ENCODE data around the gene LPIN3. TPM values are rescaled to one million over a fixed set of nuclear protein-coding genes. Genes with fewer than 3 reads are reported as not detected.

The LPIN3 gene
- total RNA-seq, 1 experiment from 2014 or later = 18.5 TPM

DNA sequence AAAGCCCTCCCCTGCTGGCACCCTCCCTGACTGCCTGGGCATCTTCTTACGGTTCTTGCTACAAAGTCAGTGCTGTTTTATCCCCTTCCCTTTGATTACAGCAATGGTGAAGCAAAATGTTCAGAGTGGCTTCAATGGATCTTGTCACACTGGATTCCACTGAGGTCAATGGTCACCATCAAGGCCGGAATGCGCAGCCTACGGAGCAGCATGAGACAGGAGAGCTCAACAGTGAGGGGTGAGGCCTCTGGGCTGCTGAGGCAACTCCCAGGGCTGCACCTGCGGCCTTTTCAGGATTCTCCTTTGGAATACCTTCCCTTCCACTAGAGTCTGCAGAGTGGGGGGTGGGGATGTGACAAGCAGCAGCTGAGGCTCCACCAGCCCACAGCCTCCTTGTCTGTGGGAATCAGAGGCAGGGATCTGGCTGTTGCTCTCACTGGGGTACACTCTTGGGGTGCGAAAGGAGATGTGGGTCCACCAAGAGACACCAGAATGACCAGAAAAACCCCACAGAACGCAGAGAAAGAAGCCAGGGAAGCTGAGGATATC, 66.3 kb downstream of the LPIN3 start:
- no peaks in the 10 kb centered on the region for H3K9me2 ChIP-seq (ENCODE audit: insufficient read depth)
- ChIA-PET POLR2A (no interaction called here), CTCF (no interaction called here), RAD21 (ENCODE audit: low non-redundant PET in 1 of 2, low total read pairs in 2 of 2, uncharacterized antibody in 2 of 2, unreplicated experiment in 2 of 2) (no interaction called here)
- ATAC-seq (no peak), DNase-seq (ENCODE audit: low read depth, low spot score) (no peak)
- no peaks in the 10 kb centered on the region for H3K9me3 ChIP-seq (ENCODE audit: control insufficient read depth in 1 of 2, insufficient read depth in 1 of 2, low read depth in 1 of 2, low read length in 2 of 2)
- H3K79me2 ChIP-seq (ENCODE audit: insufficient read depth, low read length) = no peaks in the 10 kb centered on the region
- TF ChIP-seq ZBTB33 (IDR thresholded peaks at IDR 0.05; ENCODE audit: extremely low read depth, insufficient replicate concordance, low read length) (no peak), CBX3 (IDR thresholded peaks at IDR 0.05; ENCODE audit: low read depth) (no peak), MAX (IDR thresholded peaks at IDR 0.05) (no peak), POLR2A (IDR thresholded peaks at IDR 0.05; ENCODE audit: borderline replicate concordance, extremely low read depth, insufficient read depth, insufficient read length) (no peak), FOSL1 (IDR thresholded peaks at IDR 0.05; ENCODE audit: low read depth) (no peak), POLR2AphosphoS5 (IDR thresholded peaks at IDR 0.05; ENCODE audit: low read depth, low read length) (no peak), SRF (IDR thresholded peaks at IDR 0.05; ENCODE audit: low read depth) (no peak), EGR1 (IDR thresholded peaks at IDR 0.05; ENCODE audit: low read depth) (no peak)
- intact Hi-C loops (cut with micrococcal nuclease) = no loop called here
- H3K27ac ChIP-seq (ENCODE audit: low read depth, low read length) = no peak overlapping the region
- H3K4me3 ChIP-seq (replicated peaks in 1 of 2; ENCODE audit: low read depth in 1 of 2, low read length in 2 of 2) = no peak overlapping the region
- no peaks in the 10 kb centered on the region for H4K20me1 ChIP-seq (ENCODE audit: insufficient read depth)
- H3K4me1 ChIP-seq (ENCODE audit: control insufficient read depth in 1 of 2, insufficient read depth in 2 of 2, low read length in 2 of 2) = no peaks in the 10 kb centered on the region
- peaks cover 0 to 6% of the 10 kb centered on the region in 2 experiments; a peak in 2 of 4 replicates for H3K36me3 ChIP-seq (ENCODE audit: control insufficient read depth in 1 of 2, insufficient read depth in 2 of 2, low read length in 2 of 2)
- no peak overlapping the region for H3K4me2 ChIP-seq (ENCODE audit: low read length)
- H2AFZ ChIP-seq (ENCODE audit: low read depth, low read length, poor library complexity, severe bottlenecking) = no peak overlapping the region
- H3K27me3 ChIP-seq (ENCODE audit: insufficient read depth, low read length) = no peaks in the 10 kb centered on the region
- no TSS peak for BruUV-seq (replicated peaks)
- H3K9ac ChIP-seq (ENCODE audit: low read length) = no peak overlapping the region

- H3K4me3 ChIP-seq (replicated peaks in 1 of 2; ENCODE audit: low read depth in 1 of 2, low read length in 2 of 2) = no peak overlapping the region
- H3K27me3 ChIP-seq (ENCODE audit: insufficient read depth, low read length) = no peaks in the 10 kb centered on the region
- TF ChIP-seq MAX (IDR thresholded peaks at IDR 0.05) (no peak), FOSL1 (IDR thresholded peaks at IDR 0.05; ENCODE audit: low read depth) (no peak), YY1 (IDR thresholded peaks at IDR 0.05; ENCODE audit: extremely low read depth, insufficient replicate concordance, low read depth, low read length) (no peak), ZBTB33 (IDR thresholded peaks at IDR 0.05; ENCODE audit: extremely low read depth, insufficient replicate concordance, low read length) (no peak), TCF7L2 (IDR thresholded peaks at IDR 0.05; ENCODE audit: borderline replicate concordance, extremely low read depth, insufficient read depth, insufficient read length) (no peak), EZH2phosphoT487 (IDR thresholded peaks at IDR 0.05; ENCODE audit: borderline replicate concordance) (no peak)
- no peaks in the 10 kb centered on the region for H3K4me1 ChIP-seq (ENCODE audit: control insufficient read depth in 1 of 2, insufficient read depth in 2 of 2, low read length in 2 of 2)
- intact Hi-C loops (cut with micrococcal nuclease) = no loop called here
- H3K9ac ChIP-seq (ENCODE audit: low read length) = no peak overlapping the region
- H3K79me2 ChIP-seq (ENCODE audit: insufficient read depth, low read length) = no peaks in the 10 kb centered on the region
- DNase-seq (ENCODE audit: low read depth, low spot score) (no peak), ATAC-seq (no peak)
- no peak overlapping the region for H2AFZ ChIP-seq (ENCODE audit: low read depth, low read length, poor library complexity, severe bottlenecking)
- ChIA-PET POLR2A (no interaction called here), CTCF (interaction anchor here (0.7 kb wide), 1 partner anchor 273 kb away, joined by 3 read pairs; no protein-coding TSS in a partner anchor), RAD21 (ENCODE audit: low non-redundant PET in 1 of 2, low total read pairs in 2 of 2, uncharacterized antibody in 2 of 2, unreplicated experiment in 2 of 2) (no interaction called here)
- BruUV-seq (replicated peaks) = no TSS peak
- H3K27ac ChIP-seq (ENCODE audit: low read depth, low read length) = no peak overlapping the region
- H3K9me2 ChIP-seq (ENCODE audit: insufficient read depth) = no peaks in the 10 kb centered on the region
- no peaks in the 10 kb centered on the region for H3K9me3 ChIP-seq (ENCODE audit: control insufficient read depth in 1 of 2, insufficient read depth in 1 of 2, low read depth in 1 of 2, low read length in 2 of 2)
- no peak overlapping the region for H3K4me2 ChIP-seq (ENCODE audit: low read length)
- H3K36me3 ChIP-seq (ENCODE audit: control insufficient read depth in 1 of 2, insufficient read depth in 2 of 2, low read length in 2 of 2) = peaks cover 0 to 6% of the 10 kb centered on the region in 2 experiments; a peak in 2 of 4 replicates
- no peaks in the 10 kb centered on the region for H4K20me1 ChIP-seq (ENCODE audit: insufficient read depth)
These were observed 67.0 kb downstream of the LPIN3 start for GRCh38 chr20:41407607-41408006.
